Measurements from ENCODE around the gene IFNA8. TPM values are rescaled to one million over a fixed set of nuclear protein-coding genes. Genes with fewer than 3 reads are reported as not detected.

IFNA8 gene
- total and polyA plus RNA-seq, 2 of the 8 experiments (the other 6 are each of a cell fraction or from before 2014, with no cell fraction given), result not detected

- FAIRE-seq (no peak), DNase-seq (ENCODE audit: low read depth in 1 of 2, low spot score in 2 of 2) (no peak)
- Histone ChIP-seq H3K14ac (ENCODE audit: insufficient read length) (no peak overlapping the region), H3K4me1 (replicated peaks in 1 of 4; ENCODE audit: control insufficient read depth in 3 of 4, insufficient read depth in 4 of 4, low read length in 3 of 4) (peaks cover 0 to 8% (median 0%) of the 10 kb centered on the region in 4 experiments; a peak in 1 of 7 replicates), H2BK120ac (replicated peaks; ENCODE audit: low read depth, low read length) (no peak overlapping the region), H3K27ac (ENCODE audit: low read depth, low read length) (no peak overlapping the region), H4K91ac (replicated peaks; ENCODE audit: insufficient read length, low read length) (no peak overlapping the region), H2BK15ac (ENCODE audit: low read length) (no peak overlapping the region), H3K4ac (replicated peaks; ENCODE audit: insufficient read length, low read depth, low read length) (no peak overlapping the region), H2BK5ac (ENCODE audit: low read depth, low read length) (no peak overlapping the region), H3K18ac (ENCODE audit: extremely low read depth, low read length) (no peak overlapping the region), H3K4me2 (ENCODE audit: insufficient read depth in 1 of 2, low read depth in 2 of 2, low read length in 2 of 2) (no peak overlapping the region), H3K79me1 (ENCODE audit: low read depth, low read length) (no peaks in the 10 kb centered on the region), H2BK12ac (ENCODE audit: low read depth, low read length) (no peak overlapping the region), H3K23ac (ENCODE audit: insufficient read length) (no peak overlapping the region), H3K4me3 (ENCODE audit: extremely low read depth in 1 of 4, insufficient read depth in 2 of 4, low read depth in 3 of 4, low read length in 4 of 4) (no peak overlapping the region), H3K36me3 (ENCODE audit: control insufficient read depth in 2 of 4, insufficient read depth in 4 of 4, low read length in 3 of 4) (no peaks in the 10 kb centered on the region), H3K79me2 (ENCODE audit: control insufficient read depth in 1 of 2, insufficient read depth in 2 of 2, low read length in 2 of 2) (no peaks in the 10 kb centered on the region), H4K8ac (ENCODE audit: extremely low read depth, insufficient read depth, low read length) (no peak overlapping the region), H4K20me1 (replicated peaks in 1 of 2; ENCODE audit: control insufficient read depth in 1 of 2, insufficient read depth in 2 of 2, low read length in 2 of 2) (no peaks in the 10 kb centered on the region), H2BK20ac (ENCODE audit: low read length) (no peak overlapping the region), H2AFZ (ENCODE audit: low read length) (no peak overlapping the region), H3K23me2 (ENCODE audit: low read depth, low read length) (no peaks in the 10 kb centered on the region), H4K5ac (ENCODE audit: insufficient read length, low read depth, low read length) (no peak overlapping the region), H2AK5ac (ENCODE audit: low read depth, low read length) (no peak overlapping the region), H3K9me3 (ENCODE audit: insufficient read depth in 2 of 2, low read depth in 1 of 2, low read length in 1 of 2) (no peaks in the 10 kb centered on the region), H3K56ac (replicated peaks; ENCODE audit: insufficient read length, low read depth, low read length) (peak overlapping the region; percentile 49), H3K27me3 (replicated peaks in 1 of 4; ENCODE audit: control insufficient read depth in 3 of 4, extremely low read depth in 1 of 4, insufficient read depth in 3 of 4, low read length in 3 of 4) (no peaks in the 10 kb centered on the region), H3K9ac (replicated peaks in 1 of 4; ENCODE audit: extremely low read depth in 1 of 4, low read depth in 3 of 4, low read length in 3 of 4) (no peak overlapping the region)
- 67% methylated on average over 2 of the region's 2 CpGs; no CpG with 5 or more reads in 1 of the 2 experiments for WGBS, 2 experiments (ENCODE audit: extremely low coverage in 1 of 2, insufficient coverage in 1 of 2, insufficient read length in 1 of 2, insufficient replicate concordance in 2 of 2, low coverage in 1 of 2, low lambda C conversion rate in 2 of 2, missing lambda C conversion rate in 1 of 2)
- 0 out of 2 replicates have a peak, but pooled peaks have one; percentile 8 for TF ChIP-seq SIX5 (IDR thresholded peaks at IDR 0.05; ENCODE audit: low read depth, low read length)
- no peak for TF ChIP-seq HDAC2 (IDR thresholded peaks at IDR 0.05; ENCODE audit: borderline replicate concordance in 1 of 2, low read depth in 2 of 2, low read length in 2 of 2)
- TF ChIP-seq GTF2F1 (IDR thresholded peaks at IDR 0.05; ENCODE audit: borderline replicate concordance, low read depth, low read length), result no peak
- no peak for TF ChIP-seq MAX (IDR thresholded peaks at IDR 0.05)
- POLR2A ChIA-PET (ENCODE audit: partially characterized antibody), result no interaction called here
- CTCF ChIA-PET (ENCODE audit: partially characterized antibody), result interaction anchor here (0.8 kb wide), 1 partner anchor 16 kb away, joined by 6 read pairs; no protein-coding TSS in a partner anchor
These were observed 20.3 kb downstream of the IFNA8 start for GRCh38 chr9:21429191-21429590.

All from H1 (cell line).